K562 (cell line): ENCODE results near the gene TRIM68. TPM values are rescaled to one million over a fixed set of nuclear protein-coding genes. Genes with fewer than 3 reads are reported as not detected.
A peak's percentile ranks its signal among the peaks of the same experiment; 100 is the strongest.

Source experiments
- ARHGAP35 ChIP-seq: fragments of 450-650 bp; IDR thresholded peaks from 2 replicates; pipeline ENCODE4 v1.6.1; 2018; ENCODE audit not compliant: partially characterized antibody
- GABPA ChIP-seq: fragments of 200-800 bp; sonication (Bioruptor generic); conservative IDR thresholded peaks from 2 replicates; pipeline ENCODE4 v1.6.1; 2016; ENCODE audit warnings: low read depth, missing genetic modification characterization, missing compliant biosample characterization
- HEY1 ChIP-seq: fragments of 250-450 bp; sonication (Bioruptor Pico); IDR thresholded peaks from 2 replicates; pipeline ENCODE4 v1.5.0; 2020; ENCODE audit warnings: mild to moderate bottlenecking, moderate library complexity, borderline replicate concordance
- MEIS2 ChIP-seq: fragments of 450-650 bp; IDR thresholded peaks from 2 replicates; pipeline ENCODE4 v1.6.1; 2014; ENCODE audit warnings: mild to moderate bottlenecking; ENCODE audit not compliant: partially characterized antibody
- RUNX1 ChIP-seq: sonication (generic); IDR thresholded peaks from 2 replicates; pipeline ENCODE4 v1.6.1; 2016; ENCODE audit warnings: antibody characterized with exemption, low read depth
- SOX6 ChIP-seq: fragments of 450-650 bp; IDR thresholded peaks from 2 replicates; pipeline ENCODE4 v1.6.1; 2014; ENCODE audit warnings: mild to moderate bottlenecking
- TAF1 ChIP-seq: IDR thresholded peaks from 2 replicates; pipeline ENCODE4 v1.6.1; 2011; ENCODE audit warnings: mild to moderate bottlenecking, low read length, moderate library complexity; ENCODE audit not compliant: insufficient read depth, control insufficient read depth, severe bottlenecking; ENCODE audit errors: extremely low read depth
- TRIM28 ChIP-seq: fragments of 450-650 bp; IDR thresholded peaks from 2 replicates; pipeline ENCODE4 v1.6.1; 2017
- ZNF24 ChIP-seq: fragments of 450-650 bp; IDR thresholded peaks from 2 replicates; pipeline ENCODE4 v1.6.1; 2016
- ZNF444 ChIP-seq: fragments of 250-450 bp; sonication (Bioruptor Pico); IDR thresholded peaks from 2 replicates; pipeline ENCODE4 v1.4.0; 2020; ENCODE audit warnings: mild to moderate bottlenecking, moderate library complexity
- ZNF77 ChIP-seq: fragments of 250-450 bp; sonication (Bioruptor Pico); IDR thresholded peaks from 2 replicates; pipeline ENCODE4 v1.5.0; 2020
- polyA plus RNA-seq, 8 experiments: library from polyadenylated mRNA; depleted of rRNA in 4 of 8; stranded (reverse) in 5 of 8; unstranded in 3 of 8; fragments of >200 nt; fragmentation: Nextera tagmentation in 2 of 8; fragmentation: Illumina TruSeq in 1 of 8; extraction: Ambion mirVana in 2 of 8; extraction: Trizol in 1 of 8; gene quantifications; 2 replicates each; pipeline versions ENCODE4 v1.2.1 to v1.2.3, GENCODE V29; 2011 to 2014; ENCODE audit warnings: inconsistent platforms in 1 of 8, missing spikeins in 1 of 8
- total RNA-seq, 7 experiments: library from RNA; depleted of rRNA in 6 of 7; stranded (reverse); fragments of >200 nt in 6 of 7; fragmentation: Illumina TruSeq in 2 of 7; extraction: Trizol in 2 of 7; gene quantifications; 2 replicates each; pipeline versions ENCODE4 v1.2.1 to v1.2.3, GENCODE V29; 2011 to 2021; ENCODE audit warnings: low replicate concordance in 1 of 7
- TF ChIP-seq, protein P1 (sequence below): fragments of 450-650 bp; IDR thresholded peaks from 2 replicates; pipeline ENCODE4 v1.6.1; 2016; ENCODE audit warnings: mild to moderate bottlenecking, moderate library complexity
- TF ChIP-seq, protein P2 (sequence below), 2 experiments: fragments of 200-800 bp in 1 of 2; sonication (Bioruptor generic) in 1 of 2; sonication (generic) in 1 of 2; formaldehyde crosslinking in 1 of 2; IDR thresholded peaks in 1 of 2; conservative IDR thresholded peaks in 1 of 2; 2 replicates each; pipeline versions ENCODE4 v1.5.0 to v1.6.1; 2016 to 2020; ENCODE audit warnings: missing compliant biosample characterization in 1 of 2, missing genetic modification characterization in 1 of 2, missing genetic modification reagents in 1 of 2
- TF ChIP-seq, protein P3 (sequence below): sonication (generic); formaldehyde crosslinking; IDR thresholded peaks from 2 replicates; pipeline ENCODE4 v1.8.0; 2022; ENCODE audit warnings: mild to moderate bottlenecking, missing genetic modification reagents

TRIM68 gene
- total and polyA plus RNA-seq, 9 of the 15 experiments (the other 6 are each of a cell fraction or from before 2014, with no cell fraction given), result 5.2 to 10.9 (median 7.9) TPM

DNA sequence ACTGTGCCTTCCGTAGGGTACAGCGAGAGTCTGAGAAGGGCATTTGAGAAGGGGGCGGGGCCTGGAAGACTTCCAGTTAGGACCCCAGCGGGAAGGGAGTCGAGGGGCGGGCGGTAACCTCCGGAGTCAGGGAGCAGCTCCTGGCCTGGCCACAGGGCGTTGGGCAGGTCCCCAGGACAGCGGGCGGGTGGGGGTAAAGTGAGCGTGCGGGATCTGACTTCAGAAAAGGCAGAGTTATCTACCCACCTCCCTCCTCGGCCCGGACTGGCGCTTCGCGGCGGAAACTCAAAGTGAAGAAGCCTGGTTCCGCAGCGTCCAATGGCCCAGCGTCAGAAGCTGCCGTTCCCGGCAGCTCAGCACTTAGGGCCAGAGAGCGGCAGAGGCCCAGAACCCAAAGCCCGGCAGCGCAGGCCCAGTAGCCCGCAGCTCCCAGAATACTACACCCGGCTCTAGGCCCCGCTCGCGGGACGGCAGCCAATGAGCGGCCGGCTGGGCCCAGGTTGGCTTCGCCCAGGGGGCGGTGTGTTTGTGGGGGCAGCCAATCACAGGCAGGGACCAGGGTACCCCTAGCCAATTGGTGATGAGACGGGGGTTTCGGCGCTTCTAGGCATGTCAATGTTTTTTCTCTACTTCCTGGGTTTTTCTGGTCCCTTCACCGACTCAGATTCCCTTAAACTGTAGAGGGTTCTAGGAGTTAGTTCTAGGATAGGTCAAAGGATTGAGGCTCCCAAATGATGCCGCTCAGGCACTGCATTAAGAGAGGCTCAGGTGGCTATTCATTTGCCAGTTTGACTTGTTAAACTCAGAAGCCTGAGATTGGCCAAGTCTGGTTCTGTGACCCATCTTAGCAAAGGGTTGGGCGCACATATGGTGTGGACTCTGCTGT lies at the start of gene TRIM68 (continued):
- TF ChIP-seq, protein P1, sequence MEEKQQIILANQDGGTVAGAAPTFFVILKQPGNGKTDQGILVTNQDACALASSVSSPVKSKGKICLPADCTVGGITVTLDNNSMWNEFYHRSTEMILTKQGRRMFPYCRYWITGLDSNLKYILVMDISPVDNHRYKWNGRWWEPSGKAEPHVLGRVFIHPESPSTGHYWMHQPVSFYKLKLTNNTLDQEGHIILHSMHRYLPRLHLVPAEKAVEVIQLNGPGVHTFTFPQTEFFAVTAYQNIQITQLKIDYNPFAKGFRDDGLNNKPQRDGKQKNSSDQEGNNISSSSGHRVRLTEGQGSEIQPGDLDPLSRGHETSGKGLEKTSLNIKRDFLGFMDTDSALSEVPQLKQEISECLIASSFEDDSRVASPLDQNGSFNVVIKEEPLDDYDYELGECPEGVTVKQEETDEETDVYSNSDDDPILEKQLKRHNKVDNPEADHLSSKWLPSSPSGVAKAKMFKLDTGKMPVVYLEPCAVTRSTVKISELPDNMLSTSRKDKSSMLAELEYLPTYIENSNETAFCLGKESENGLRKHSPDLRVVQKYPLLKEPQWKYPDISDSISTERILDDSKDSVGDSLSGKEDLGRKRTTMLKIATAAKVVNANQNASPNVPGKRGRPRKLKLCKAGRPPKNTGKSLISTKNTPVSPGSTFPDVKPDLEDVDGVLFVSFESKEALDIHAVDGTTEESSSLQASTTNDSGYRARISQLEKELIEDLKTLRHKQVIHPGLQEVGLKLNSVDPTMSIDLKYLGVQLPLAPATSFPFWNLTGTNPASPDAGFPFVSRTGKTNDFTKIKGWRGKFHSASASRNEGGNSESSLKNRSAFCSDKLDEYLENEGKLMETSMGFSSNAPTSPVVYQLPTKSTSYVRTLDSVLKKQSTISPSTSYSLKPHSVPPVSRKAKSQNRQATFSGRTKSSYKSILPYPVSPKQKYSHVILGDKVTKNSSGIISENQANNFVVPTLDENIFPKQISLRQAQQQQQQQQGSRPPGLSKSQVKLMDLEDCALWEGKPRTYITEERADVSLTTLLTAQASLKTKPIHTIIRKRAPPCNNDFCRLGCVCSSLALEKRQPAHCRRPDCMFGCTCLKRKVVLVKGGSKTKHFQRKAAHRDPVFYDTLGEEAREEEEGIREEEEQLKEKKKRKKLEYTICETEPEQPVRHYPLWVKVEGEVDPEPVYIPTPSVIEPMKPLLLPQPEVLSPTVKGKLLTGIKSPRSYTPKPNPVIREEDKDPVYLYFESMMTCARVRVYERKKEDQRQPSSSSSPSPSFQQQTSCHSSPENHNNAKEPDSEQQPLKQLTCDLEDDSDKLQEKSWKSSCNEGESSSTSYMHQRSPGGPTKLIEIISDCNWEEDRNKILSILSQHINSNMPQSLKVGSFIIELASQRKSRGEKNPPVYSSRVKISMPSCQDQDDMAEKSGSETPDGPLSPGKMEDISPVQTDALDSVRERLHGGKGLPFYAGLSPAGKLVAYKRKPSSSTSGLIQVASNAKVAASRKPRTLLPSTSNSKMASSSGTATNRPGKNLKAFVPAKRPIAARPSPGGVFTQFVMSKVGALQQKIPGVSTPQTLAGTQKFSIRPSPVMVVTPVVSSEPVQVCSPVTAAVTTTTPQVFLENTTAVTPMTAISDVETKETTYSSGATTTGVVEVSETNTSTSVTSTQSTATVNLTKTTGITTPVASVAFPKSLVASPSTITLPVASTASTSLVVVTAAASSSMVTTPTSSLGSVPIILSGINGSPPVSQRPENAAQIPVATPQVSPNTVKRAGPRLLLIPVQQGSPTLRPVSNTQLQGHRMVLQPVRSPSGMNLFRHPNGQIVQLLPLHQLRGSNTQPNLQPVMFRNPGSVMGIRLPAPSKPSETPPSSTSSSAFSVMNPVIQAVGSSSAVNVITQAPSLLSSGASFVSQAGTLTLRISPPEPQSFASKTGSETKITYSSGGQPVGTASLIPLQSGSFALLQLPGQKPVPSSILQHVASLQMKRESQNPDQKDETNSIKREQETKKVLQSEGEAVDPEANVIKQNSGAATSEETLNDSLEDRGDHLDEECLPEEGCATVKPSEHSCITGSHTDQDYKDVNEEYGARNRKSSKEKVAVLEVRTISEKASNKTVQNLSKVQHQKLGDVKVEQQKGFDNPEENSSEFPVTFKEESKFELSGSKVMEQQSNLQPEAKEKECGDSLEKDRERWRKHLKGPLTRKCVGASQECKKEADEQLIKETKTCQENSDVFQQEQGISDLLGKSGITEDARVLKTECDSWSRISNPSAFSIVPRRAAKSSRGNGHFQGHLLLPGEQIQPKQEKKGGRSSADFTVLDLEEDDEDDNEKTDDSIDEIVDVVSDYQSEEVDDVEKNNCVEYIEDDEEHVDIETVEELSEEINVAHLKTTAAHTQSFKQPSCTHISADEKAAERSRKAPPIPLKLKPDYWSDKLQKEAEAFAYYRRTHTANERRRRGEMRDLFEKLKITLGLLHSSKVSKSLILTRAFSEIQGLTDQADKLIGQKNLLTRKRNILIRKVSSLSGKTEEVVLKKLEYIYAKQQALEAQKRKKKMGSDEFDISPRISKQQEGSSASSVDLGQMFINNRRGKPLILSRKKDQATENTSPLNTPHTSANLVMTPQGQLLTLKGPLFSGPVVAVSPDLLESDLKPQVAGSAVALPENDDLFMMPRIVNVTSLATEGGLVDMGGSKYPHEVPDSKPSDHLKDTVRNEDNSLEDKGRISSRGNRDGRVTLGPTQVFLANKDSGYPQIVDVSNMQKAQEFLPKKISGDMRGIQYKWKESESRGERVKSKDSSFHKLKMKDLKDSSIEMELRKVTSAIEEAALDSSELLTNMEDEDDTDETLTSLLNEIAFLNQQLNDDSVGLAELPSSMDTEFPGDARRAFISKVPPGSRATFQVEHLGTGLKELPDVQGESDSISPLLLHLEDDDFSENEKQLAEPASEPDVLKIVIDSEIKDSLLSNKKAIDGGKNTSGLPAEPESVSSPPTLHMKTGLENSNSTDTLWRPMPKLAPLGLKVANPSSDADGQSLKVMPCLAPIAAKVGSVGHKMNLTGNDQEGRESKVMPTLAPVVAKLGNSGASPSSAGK, result no peak
- TF ChIP-seq, protein P2, sequence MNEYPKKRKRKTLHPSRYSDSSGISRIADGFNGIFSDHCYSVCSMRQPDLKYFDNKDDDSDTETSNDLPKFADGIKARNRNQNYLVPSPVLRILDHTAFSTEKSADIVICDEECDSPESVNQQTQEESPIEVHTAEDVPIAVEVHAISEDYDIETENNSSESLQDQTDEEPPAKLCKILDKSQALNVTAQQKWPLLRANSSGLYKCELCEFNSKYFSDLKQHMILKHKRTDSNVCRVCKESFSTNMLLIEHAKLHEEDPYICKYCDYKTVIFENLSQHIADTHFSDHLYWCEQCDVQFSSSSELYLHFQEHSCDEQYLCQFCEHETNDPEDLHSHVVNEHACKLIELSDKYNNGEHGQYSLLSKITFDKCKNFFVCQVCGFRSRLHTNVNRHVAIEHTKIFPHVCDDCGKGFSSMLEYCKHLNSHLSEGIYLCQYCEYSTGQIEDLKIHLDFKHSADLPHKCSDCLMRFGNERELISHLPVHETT (CRISPR knock-in tag; conservative IDR thresholded peaks at IDR 0.05 in 1 of 2, IDR thresholded peaks at IDR 0.05 in 1 of 2), result no peak; a peak in 1 of 4 replicates
- TF ChIP-seq HEY1 (CRISPR knock-in tag) (no peak), ARHGAP35 (no peak), GABPA (no peak; the same call in none of the 2 replicates), ZNF444 (no peak), SOX6 (peak; percentile 14; the same call in 1 of the 2 replicates), TAF1 (no peak), RUNX1 (no peak), ZNF24 (no peak), MEIS2 (peak; percentile 29), ZNF77 (CRISPR knock-in tag) (no peak), TRIM28 (no peak)
- TF ChIP-seq, protein P3, sequence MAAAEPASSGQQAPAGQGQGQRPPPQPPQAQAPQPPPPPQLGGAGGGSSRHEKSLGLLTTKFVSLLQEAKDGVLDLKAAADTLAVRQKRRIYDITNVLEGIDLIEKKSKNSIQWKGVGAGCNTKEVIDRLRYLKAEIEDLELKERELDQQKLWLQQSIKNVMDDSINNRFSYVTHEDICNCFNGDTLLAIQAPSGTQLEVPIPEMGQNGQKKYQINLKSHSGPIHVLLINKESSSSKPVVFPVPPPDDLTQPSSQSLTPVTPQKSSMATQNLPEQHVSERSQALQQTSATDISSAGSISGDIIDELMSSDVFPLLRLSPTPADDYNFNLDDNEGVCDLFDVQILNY (CRISPR knock-in tag), result no peak
